Breast epithelium (tissue), 4 donors: ENCODE measurements around the gene OR10D3. TPM values are rescaled to one million over a fixed set of nuclear protein-coding genes. Genes with fewer than 3 reads are reported as not detected.
"Not testable (repeated sequence)": the region's sequence is repeated elsewhere in the genome, so short reads cannot be mapped to it uniquely, and the experiment has no call there.

ENCODE experiments used
- DNase-seq, 2 donors: peaks; one replicate each; pipeline ENCODE4 v3.0.0-alpha.2; 2019; ENCODE audit warnings: low spot score in 2 of 2
- H3K27ac ChIP-seq, 2 donors: fragments of 200-600 bp; sonication (generic) in 1 of 2; one replicate each; pipeline ENCODE4 v1.5.1; 2016 to 2019; ENCODE audit warnings: mild to moderate bottlenecking in 1 of 2
- H3K27me3 ChIP-seq, 2 donors: fragments of 200-600 bp; sonication (generic) in 1 of 2; one replicate each; pipeline versions ENCODE4 v1.5.1 to v1.6.0; 2017 to 2019; ENCODE audit warnings: control low read depth in 1 of 2, mild to moderate bottlenecking in 1 of 2
- H3K36me3 ChIP-seq: fragments of 200-600 bp; one replicate; pipeline ENCODE4 v1.5.1; 2019
- H3K4me1 ChIP-seq, 2 donors: fragments of 200-600 bp; sonication (generic); one replicate each; pipeline ENCODE4 v1.5.1; 2016 to 2019; ENCODE audit warnings: control low read depth in 1 of 2
- H3K4me3 ChIP-seq, 3 donors: fragments of 200-600 bp; sonication (generic); 1 replicate in 2 of 3; 2 replicates in 1 of 3; pipeline ENCODE4 v1.5.1; 2016 to 2019; ENCODE audit warnings: mild to moderate bottlenecking in 3 of 3, moderate library complexity in 2 of 3
- H3K9me3 ChIP-seq, 2 donors: fragments of 200-600 bp; sonication (generic) in 1 of 2; one replicate each; pipeline ENCODE4 v1.5.1; 2016 to 2019; ENCODE audit warnings: control low read depth in 1 of 2
- POLR2A ChIP-seq: fragments of 450-650 bp; IDR thresholded peaks from one replicate; pipeline ENCODE4 v1.6.1; 2016; ENCODE audit warnings: antibody characterized with exemption, mild to moderate bottlenecking, moderate library complexity
- POLR2AphosphoS5 ChIP-seq, 3 donors: sonication (generic); formaldehyde crosslinking; IDR thresholded peaks; one replicate each; pipeline ENCODE4 v1.6.1; 2017; ENCODE audit warnings: antibody characterized with exemption in 3 of 3
- intact Hi-C: fragments of 100-400 bp; cut with DNase I; formaldehyde crosslinking; loops from one replicate; pipeline ENCODE4 v1.15.1; 2023; ENCODE audit warnings: low total_unique reads
- total RNA-seq, 3 donors: library from RNA; depleted of rRNA; stranded (reverse); fragments of >200 nt; gene quantifications; one replicate each; pipeline ENCODE4 v1.1.0, GENCODE V29; 2016
- TF ChIP-seq, protein P1 (sequence below), 3 donors: fragments of 450-650 bp; IDR thresholded peaks; one replicate each; pipeline ENCODE4 v1.5.1; 2016 to 2017; ENCODE audit warnings: antibody characterized with exemption in 3 of 3, mild to moderate bottlenecking in 3 of 3, moderate library complexity in 3 of 3

Gene OR10D3
- total RNA-seq, 3 donors from 2014 or later: not detected

GRCh38 chr11:124210421-124210820, 27.3 kb downstream of the OR10D3 start:
- Histone ChIP-seq H3K4me1 (no peaks in the 10 kb centered on the region), H3K27ac (no peak overlapping the region), H3K36me3 (no peaks in the 10 kb centered on the region), H3K9me3 (no peaks in the 10 kb centered on the region), H3K4me3 (no peak overlapping the region), H3K27me3 (no peaks in the 10 kb centered on the region)
- intact Hi-C loops: no loop called here
- TF ChIP-seq POLR2AphosphoS5 (IDR thresholded peaks at IDR 0.05): no peak
- DNase-seq: no peak

- Histone ChIP-seq H3K36me3 (no peaks in the 10 kb centered on the region), H3K4me1 (no peaks in the 10 kb centered on the region), H3K9me3 (no peaks in the 10 kb centered on the region), H3K4me3 (no peak overlapping the region), H3K27me3 (no peaks in the 10 kb centered on the region), H3K27ac (no peak overlapping the region)
- TF ChIP-seq POLR2A (no peak), POLR2AphosphoS5 (IDR thresholded peaks at IDR 0.05) (no peak)
- no peak for DNase-seq
- intact Hi-C loops: no loop called here
Measured at GRCh38 chr11:124211321-124211720, 28.2 kb downstream of the OR10D3 start.

DNA sequence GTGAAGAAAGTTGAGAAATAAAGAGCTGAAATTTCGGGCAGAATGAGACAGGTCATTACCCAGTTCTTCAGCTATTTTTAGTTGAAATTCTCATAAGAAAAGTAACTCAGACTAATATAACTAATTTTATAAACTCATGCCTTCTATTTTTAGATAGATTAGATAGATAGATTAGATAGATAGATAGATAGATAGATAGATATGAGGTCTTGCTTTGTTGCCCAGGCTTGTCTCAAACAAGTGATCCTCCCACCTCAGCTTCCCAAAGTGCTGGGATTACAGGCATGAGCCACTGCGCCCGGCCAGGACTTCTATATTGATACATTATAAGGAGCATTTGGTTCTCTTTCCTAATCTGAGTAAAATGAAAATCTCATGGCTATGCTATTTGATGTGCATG, 30.9 kb downstream of the OR10D3 start:
- no peak for TF ChIP-seq POLR2AphosphoS5 (IDR thresholded peaks at IDR 0.05)
- TF ChIP-seq, protein P1, sequence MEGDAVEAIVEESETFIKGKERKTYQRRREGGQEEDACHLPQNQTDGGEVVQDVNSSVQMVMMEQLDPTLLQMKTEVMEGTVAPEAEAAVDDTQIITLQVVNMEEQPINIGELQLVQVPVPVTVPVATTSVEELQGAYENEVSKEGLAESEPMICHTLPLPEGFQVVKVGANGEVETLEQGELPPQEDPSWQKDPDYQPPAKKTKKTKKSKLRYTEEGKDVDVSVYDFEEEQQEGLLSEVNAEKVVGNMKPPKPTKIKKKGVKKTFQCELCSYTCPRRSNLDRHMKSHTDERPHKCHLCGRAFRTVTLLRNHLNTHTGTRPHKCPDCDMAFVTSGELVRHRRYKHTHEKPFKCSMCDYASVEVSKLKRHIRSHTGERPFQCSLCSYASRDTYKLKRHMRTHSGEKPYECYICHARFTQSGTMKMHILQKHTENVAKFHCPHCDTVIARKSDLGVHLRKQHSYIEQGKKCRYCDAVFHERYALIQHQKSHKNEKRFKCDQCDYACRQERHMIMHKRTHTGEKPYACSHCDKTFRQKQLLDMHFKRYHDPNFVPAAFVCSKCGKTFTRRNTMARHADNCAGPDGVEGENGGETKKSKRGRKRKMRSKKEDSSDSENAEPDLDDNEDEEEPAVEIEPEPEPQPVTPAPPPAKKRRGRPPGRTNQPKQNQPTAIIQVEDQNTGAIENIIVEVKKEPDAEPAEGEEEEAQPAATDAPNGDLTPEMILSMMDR (IDR thresholded peaks at IDR 0.05): no peak
- no peak for TF ChIP-seq POLR2A
- intact Hi-C loops: no loop called here
- no peaks in the 10 kb centered on the region for H3K27me3 ChIP-seq
- no peaks in the 10 kb centered on the region for H3K9me3 ChIP-seq
- no peak overlapping the region for H3K4me3 ChIP-seq
- no peak overlapping the region for H3K27ac ChIP-seq
- H3K4me1 ChIP-seq: no peaks in the 10 kb centered on the region
- DNase-seq: no peak
- no peaks in the 10 kb centered on the region for H3K36me3 ChIP-seq

DNA sequence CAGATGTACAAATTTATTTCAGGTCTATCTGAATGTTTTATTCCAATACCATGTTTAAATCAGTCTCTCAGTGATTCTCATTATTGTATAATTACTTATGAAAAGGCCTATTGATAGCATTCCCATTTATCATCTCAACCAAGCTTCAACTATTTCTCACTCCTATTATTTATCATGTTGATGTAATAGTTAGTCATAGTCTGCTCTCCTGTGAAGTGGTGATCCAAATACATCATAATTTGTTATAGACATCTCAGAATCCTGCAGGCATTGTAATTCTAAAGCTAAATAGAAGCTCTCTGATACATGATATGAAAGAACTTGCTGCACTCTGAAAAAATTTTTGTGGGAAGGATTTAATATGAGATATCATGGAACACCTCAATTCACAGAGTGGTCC, 36.0 kb downstream of the OR10D3 start:
- intact Hi-C loops: no loop called here
- H3K4me3 ChIP-seq: no peak overlapping the region
- no peak for DNase-seq
- no peaks in the 10 kb centered on the region for H3K27me3 ChIP-seq
- H3K36me3 ChIP-seq: no peaks in the 10 kb centered on the region
- H3K27ac ChIP-seq: no peak overlapping the region
- no peaks in the 10 kb centered on the region for H3K4me1 ChIP-seq
- no peaks in the 10 kb centered on the region for H3K9me3 ChIP-seq
- TF ChIP-seq POLR2A: no peak
- no peak for TF ChIP-seq POLR2AphosphoS5 (IDR thresholded peaks at IDR 0.05)
- TF ChIP-seq, protein P1 (IDR thresholded peaks at IDR 0.05): no peak

GRCh38 chr11:124222407-124222806, 39.3 kb downstream of the OR10D3 start:
- TF ChIP-seq, protein P1 (IDR thresholded peaks at IDR 0.05): no peak
- TF ChIP-seq POLR2AphosphoS5 (IDR thresholded peaks at IDR 0.05): no peak
- no peak for TF ChIP-seq POLR2A
- H3K4me1 ChIP-seq: no peaks in the 10 kb centered on the region
- H3K4me3 ChIP-seq: no peak overlapping the region
- H3K27me3 ChIP-seq: no peaks in the 10 kb centered on the region
- intact Hi-C loops: no loop called here
- H3K36me3 ChIP-seq: no peaks in the 10 kb centered on the region
- no peak overlapping the region for H3K27ac ChIP-seq
- no peak for DNase-seq
- no peaks in the 10 kb centered on the region for H3K9me3 ChIP-seq

DNA sequence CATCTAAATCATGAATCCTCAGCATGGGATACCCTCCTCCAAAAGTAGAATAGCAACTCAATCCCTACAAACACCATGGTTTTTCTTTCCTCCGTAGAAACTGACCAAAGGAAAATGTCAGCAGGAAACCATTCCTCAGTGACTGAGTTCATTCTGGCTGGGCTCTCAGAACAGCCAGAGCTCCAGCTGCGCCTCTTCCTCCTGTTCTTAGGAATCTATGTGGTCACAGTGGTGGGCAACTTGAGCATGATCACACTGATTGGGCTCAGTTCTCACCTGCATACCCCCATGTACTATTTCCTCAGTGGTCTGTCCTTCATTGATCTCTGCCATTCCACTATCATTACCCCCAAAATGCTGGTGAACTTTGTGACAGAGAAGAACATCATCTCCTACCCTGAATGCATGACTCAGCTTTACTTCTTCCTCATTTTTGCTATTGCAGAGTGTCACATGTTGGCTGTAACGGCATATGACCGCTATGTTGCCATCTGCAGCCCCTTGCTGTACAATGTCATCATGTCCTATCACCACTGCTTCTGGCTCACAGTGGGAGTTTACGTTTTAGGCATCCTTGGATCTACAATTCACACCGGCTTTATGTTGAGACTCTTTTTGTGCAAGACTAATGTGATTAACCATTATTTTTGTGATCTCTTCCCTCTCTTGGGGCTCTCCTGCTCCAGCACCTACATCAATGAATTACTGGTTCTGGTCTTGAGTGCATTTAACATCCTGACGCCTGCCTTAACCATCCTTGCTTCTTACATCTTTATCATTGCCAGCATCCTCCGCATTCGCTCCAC, 41.7 kb downstream of the OR10D3 start:
- H3K27ac ChIP-seq, H3K4me1 ChIP-seq, H3K27me3 ChIP-seq, H3K36me3 ChIP-seq, DNase-seq, H3K9me3 ChIP-seq, H3K4me3 ChIP-seq, intact Hi-C loops: not testable (repeated sequence)
